NCI-H2107 (cell line): ENCODE measurements around the gene SPSB1.

ENCODE experiments used
- DNase-seq: peaks from one replicate; lab custom pipeline; 2025; lab: John Stamatoyannopoulos, UW

The SPSB1 gene

DNA sequence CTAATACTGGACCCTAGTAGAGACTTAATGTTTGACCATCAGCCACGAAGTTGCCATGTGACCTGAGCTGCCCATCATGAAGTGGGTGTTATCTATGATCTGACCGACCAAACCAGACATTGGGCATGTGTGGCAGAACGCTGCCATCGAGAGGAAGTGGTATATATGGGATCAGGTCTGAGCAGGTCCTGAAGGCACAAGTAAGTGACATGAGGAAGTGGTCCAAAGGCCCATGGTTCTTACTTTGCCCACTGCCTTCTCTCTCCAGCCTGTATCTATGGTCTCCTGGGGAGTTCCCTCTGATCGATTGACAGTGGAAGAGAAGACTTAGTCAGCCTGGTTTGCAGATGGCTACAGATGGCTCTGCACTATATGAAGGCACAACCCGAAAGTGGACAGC lies 7.9 kb downstream of the SPSB1 start:
- no peak for DNase-seq

DNA sequence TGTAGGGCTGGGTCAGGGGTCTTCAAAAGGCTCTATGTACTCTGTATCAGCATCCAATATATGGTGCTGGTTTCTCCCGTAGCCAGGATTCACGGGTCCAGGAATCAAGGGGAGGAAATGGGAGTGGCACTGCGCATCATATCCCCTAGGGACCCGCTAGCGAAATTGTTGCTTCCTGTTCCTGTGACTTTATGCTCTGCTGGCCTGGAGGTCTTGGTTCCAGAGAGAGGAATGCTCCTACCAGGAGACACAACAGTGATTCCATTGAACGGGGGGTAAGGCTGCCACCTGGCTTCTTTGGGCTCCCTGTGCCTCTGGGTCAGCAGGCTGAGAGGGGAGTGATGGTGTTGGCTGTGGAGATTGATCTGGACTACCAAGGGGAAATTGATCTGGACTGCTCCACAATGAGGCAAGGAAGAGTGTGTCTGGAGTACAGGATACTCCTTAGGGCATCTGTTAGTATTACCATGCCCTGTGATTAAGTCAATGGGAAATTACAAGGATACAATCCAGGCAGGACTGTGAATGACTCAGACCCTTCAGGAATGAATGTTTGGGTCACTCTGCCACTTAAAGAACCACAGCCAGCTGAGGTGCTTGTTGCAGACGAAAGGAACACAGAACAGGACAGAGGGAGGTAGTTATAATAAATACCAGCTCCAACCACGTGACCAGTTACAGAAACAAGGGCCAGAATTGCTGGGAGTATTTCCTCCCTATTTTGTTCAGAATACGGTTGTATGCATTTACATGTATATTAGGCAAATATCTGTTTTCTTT lies 10.2 kb downstream of the SPSB1 start:
- no peak for DNase-seq

DNA sequence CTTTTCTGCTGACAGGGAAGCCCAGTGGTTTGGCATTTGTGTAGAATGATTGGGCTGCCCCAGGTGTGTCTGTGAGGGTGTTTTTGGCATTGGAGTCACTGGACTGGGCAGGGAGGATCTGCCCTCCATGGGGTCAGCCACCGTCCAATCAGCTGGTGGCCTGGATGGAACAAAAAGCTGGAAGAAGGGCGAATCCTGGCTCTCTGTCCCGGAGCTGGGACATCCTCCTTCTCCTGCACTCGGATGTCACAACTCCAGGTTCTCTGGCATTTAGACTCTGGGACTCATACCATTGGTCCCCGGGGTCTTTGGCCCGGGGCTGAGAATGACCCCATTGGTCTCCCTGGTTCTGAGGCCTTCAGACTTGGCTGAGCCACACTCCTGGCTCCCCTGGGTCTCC lies 11.2 kb downstream of the SPSB1 start:
- no peak for DNase-seq

DNA sequence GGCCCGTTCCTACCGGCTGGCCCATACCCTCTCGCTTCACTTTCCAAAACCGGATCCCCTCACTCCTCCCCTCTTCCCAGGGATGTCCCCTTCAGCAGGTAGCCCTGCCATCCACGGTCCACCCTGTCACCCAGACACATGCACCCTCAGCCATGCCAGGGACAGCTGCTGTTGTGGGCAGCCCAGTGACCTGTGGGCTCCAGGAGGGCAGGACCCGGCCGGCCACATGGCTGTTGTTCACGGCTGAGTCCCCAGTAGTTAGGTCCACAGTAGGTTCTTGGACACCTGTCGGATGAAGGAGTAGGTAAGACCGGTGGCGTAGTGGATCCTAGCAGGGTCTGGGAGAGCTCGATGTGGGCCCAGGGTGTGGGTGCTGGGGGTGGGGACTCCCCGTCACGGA lies 12.5 kb downstream of the SPSB1 start:
- DNase-seq: no peak

DNA sequence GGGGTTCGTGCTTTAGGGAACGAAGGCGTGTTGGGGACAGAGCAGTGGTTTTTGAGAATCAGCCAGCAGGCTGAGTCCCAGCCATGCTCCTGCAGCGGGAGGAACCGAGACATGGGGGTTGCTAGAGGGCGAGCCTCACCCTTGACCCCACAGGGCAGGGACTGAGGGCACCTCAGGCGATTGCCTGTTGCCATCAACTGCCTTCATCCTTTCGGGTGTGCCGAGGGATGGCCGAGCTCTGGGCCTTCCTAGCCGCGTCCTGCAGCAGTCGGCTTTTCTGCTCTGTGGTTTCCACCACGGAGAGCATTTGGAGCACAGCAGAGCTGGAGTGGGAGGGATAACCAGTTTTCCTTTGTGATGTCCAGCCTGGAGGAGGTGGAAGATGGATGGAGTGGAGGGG lies 13.3 kb downstream of the SPSB1 start:
- no peak for DNase-seq

DNA sequence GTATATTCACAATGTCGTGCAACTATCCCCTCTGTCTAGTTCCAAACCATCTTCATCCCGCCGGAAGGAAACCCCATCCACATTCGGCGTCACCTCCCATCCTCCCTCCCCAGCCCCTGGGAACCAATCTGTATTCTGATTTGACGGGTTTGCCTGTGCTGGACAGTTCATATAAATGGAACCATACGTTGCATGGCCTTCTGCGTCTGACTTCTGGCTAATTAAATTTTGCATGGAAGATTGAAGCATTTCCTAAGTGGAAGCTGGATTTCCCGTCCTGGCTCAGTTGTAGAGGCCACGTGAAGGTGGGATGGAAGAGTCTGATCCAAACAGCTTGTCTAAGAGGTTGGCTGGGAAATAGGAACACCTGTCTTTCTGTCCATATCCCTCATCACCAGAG lies 14.6 kb downstream of the SPSB1 start:
- no peak for DNase-seq

DNA sequence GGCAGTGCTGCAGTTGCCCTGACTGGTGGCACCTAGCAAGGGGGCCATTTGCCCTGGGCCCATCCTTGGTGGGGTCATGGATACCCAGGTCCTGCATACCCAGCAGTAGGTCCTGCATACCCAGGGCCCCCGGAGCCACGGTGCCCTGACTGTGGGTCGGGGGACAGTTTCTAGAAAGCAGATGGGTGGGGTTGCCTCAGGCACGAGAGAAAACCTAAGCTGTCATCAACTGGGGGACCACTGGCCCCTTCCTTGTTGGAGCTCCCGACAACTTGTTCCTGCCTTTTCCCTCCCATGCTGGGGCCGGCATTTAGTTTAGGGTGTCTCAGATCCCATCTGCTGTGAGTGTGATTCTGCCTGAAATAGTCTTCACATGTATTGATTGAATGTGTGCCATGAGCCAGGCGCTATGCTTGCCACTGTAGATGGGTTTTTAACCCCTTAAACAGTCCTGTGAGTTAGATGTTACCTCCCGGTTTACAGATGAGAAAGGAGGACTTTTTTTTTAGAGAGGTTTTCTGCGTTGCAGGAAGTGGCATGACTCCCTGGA lies 15.6 kb downstream of the SPSB1 start:
- DNase-seq: no peak

DNA sequence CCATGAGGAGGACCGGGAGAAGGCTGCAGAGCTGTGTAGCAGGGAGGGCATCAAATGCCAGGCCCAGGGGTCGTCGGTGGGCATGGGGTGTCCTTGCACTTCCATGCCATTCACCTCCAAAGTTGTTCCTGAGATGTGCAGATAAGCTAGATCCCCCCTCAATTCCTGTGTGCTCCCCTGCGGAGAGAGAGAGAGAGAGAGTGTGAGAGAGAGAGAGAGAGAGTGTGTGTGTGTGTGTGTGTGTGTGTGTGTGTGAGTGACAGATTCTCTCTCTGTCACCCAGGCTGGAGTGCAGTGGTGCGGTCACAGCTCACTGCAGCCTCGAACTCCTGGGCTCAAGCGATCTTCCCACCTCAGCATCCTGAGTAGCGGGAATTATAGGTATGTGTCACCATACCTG lies 16.4 kb downstream of the SPSB1 start:
- no peak for DNase-seq

DNA sequence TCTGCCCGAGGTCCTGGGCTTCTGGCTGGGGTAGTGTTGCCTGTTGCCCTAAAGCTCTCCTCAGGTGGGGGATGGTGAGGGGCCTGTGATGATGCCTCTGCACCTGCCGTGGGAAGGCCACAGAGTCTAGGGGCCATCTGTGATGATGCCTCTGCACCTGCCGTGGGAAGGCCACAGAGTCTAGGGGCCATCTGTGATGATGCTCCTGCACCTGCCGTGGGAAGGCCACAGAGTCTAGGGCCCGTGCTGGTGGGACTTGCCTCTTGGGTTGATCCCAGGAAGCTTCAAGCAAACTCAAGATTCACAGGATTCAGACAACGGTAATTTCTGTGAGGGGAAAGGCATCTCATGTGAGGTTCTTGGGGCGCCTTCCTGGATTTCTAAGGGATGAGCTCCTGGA lies 17.3 kb downstream of the SPSB1 start:
- no peak for DNase-seq

DNA sequence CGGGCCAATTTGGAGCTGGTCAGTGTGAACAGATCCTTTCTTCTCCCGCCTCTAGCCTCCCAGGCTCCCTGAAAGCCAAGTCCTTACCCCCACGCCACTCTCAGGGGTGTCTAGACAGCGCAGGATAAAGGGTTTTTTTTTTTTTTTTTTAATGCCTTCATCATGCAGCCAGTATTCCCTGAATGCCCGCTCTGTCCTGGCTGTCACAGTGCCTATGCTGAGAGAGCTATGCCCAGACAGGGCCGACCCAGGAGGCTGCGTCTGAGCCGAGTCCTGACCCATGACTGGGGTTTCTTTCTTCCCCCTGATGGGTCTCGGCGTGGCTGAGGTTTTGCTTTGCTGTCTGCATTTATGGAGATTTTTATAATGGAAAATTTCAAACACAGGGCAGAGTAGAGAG lies 18.3 kb downstream of the SPSB1 start:
- DNase-seq: no peak

DNA sequence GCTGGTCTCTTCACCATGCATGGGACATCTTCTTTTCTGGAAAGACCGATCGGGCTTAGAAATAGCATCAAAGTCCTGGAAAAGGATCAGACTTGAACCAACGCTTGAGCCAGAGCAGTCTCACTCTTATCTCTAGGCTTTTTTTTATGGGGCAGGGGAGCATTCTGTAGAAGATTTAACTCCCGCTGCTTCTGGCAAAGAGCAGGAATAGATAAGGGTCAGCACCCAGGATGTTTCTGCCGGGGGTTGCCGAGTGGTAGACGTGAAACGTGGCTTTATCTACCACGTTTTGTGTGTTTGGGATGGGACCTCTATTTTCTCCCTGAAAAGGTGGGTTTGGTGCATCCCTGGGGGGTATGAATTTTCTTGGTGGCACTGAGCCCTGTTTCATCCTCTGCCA lies 18.8 kb downstream of the SPSB1 start:
- no peak for DNase-seq

DNA sequence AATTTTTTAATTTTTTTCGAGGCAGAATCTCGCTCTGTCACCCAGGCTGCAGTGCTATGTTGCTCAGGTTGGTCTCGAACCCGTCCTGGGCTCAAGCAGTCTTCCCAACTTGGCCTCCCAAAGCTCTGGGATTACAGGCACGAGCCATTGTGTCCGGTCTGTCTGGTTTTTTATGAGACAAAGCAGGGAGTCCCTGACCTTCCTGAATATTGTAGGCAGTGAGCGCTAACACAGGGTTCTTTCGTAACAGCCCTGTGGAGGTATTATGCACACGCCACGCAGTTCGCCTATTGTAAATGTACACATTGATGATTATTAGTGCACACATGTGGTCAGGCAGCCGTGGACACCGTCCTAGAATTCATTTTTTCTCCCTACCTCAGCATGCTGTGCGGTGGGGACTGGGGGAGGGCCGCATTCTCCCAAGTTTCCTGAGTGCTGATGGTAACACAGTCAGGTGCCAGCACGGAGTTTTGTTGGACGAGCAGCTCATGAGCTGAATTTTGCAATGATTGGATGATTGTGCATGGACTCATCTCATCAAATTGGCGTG lies 19.6 kb downstream of the SPSB1 start:
- no peak for DNase-seq

DNA sequence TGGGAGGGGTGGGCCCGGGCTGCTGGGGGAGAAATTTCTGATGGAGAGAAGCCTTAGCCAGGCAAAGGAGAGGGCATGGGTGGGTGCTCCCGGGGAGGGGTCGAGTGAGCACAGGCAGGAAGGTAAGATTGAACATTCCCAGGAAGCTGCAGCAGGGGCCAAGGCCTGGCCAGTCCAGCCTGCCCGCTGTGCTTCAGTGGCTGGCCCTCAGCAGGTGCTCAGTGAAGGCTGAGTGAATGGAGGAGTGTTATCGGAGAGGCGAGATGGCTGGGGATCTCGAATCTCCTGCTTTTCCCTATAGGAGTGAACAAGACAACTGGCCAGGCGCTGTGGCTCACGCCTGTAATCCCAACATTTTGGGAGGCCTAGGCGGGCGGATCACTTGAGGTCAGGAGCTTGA lies 20.9 kb downstream of the SPSB1 start:
- DNase-seq: no peak

DNA sequence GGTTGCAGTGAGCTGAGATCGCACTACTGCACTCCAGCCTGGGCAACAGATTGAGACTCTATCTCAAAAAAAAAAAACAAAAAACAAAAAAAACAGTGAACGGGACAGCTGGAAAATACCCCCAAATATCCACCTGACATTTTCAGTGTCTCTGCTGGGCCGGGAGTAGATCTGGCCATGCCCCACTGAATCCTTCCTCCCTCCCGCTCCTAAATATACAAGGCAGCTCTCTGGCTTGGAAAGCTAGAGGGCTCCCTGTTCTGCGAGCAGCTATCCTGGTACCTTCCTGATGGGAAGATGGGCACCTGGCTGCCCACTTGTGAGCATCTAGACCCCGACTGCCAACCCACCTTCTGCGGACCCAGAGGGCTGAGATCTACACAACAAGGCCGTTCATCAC lies 21.4 kb downstream of the SPSB1 start:
- no peak for DNase-seq

DNA sequence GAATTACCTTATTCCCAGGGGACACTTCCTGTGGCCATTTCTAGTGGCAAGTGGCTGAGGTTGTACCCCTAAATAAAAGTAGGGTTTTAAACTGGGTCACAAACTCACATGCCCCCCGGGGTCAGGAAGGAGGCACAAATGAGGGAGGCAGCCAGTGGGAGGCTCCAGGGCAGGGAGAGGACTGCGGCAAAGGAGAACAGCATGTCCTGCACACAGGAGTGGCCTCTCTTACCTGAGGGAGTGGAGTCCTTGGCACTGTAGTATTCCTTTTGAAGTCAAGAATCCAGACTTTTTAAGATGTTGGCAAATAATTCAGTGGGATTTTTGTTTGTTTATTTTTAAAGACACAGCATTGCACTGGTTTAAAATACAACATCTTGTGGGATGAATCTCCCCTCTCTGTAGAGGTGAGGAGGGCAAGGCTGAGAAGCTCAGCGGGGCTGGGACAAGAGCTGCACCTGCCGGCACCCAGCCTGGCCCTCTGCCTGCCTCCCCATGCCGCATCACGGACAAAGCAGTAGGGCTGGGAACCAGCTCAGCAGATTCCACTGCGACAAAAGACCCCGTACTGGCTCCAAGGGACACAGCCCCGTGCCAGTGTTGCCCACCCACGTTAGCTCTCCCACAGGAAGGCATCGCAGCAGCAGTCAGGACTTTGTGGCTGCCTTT lies 22.2 kb downstream of the SPSB1 start:
- no peak for DNase-seq

DNA sequence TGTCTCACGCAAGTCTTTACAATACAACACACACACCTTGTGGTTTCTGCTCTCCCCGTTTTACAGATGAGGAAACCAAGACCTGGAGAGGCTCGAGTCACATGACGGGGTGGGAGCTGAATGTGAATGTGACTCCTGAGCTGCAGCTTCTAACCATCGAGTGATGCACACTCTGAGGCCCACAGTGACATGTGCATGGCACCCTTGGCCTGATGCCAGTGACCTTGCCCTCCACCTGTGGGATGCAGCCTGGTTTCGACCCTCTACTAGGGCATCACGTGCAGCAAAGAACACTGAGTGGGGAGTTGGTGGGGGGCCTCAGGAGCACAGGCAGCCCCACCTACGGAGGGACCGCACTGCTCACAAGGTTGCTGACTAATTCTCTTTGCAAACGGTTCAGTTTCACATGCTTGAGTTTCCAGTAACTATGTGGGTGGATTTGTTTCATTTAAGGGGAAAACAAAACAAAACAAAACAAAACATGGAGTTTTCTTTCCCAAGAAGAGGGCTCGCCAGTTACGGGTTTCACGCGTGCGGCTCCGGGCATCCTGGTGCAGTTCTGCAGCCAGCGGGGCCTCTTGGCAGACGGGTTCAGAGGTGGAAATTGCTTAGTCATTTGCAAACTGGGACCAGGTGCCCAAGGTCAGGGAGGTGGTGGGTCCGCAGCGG lies 22.9 kb downstream of the SPSB1 start:
- DNase-seq: no peak

DNA sequence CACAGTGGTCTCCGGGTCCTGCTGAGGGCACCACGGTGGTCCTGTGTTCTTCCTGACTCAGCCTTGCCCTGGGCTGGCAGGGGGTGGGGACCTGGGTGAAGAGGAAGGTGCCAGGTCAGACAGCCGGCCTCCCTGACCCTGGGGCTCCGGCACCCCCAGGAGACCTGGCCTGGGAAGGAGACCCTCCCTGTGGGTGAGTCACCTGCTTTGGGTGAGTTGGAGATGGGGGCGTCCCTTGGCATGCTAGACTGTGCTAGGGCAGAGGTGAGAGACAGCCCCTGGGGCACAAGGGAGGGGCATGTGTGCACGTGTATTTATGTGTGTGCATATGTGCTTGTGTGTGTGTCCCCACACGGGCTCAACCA lies 23.4 kb downstream of the SPSB1 start:
- DNase-seq: no peak

DNA sequence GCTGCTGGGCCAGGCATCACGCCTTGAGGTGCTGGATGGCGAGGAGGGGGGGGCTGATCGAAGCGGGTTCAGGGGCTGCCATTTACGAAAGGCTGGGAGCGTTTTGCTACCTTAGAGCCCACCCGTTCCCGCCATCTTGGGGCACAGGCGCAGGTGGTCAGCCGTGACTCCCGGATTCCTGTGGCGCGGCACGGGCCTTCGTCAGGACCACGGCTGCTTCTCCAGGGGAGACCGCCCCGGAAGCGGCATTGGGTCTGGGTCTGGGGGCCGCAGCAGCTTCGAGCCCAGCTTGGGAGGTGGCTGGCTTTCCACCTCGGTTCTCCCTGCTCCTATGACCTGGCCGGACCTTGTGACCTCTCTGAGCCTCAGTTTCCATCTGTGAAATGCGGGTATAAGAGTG lies 23.8 kb downstream of the SPSB1 start:
- no peak for DNase-seq

DNA sequence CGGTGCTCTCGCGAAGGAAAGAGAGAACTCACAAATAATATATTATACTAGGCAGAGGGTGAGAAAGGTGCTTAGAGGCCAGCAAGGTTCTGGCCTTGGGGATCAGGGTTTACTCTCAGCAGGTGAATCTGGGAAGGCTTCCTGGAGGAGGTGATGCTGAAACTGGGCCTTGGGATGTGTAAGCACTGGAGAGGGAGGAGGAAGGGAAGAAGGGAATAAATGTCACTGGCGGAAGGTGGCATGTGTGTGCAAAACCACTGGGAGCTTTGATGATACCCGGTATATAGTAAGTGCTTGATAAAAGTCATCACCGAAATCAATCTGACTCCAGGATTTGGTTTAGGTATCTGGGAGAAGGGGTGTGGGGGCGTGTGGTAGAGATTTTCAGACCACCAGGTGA lies 24.4 kb downstream of the SPSB1 start:
- DNase-seq: no peak

DNA sequence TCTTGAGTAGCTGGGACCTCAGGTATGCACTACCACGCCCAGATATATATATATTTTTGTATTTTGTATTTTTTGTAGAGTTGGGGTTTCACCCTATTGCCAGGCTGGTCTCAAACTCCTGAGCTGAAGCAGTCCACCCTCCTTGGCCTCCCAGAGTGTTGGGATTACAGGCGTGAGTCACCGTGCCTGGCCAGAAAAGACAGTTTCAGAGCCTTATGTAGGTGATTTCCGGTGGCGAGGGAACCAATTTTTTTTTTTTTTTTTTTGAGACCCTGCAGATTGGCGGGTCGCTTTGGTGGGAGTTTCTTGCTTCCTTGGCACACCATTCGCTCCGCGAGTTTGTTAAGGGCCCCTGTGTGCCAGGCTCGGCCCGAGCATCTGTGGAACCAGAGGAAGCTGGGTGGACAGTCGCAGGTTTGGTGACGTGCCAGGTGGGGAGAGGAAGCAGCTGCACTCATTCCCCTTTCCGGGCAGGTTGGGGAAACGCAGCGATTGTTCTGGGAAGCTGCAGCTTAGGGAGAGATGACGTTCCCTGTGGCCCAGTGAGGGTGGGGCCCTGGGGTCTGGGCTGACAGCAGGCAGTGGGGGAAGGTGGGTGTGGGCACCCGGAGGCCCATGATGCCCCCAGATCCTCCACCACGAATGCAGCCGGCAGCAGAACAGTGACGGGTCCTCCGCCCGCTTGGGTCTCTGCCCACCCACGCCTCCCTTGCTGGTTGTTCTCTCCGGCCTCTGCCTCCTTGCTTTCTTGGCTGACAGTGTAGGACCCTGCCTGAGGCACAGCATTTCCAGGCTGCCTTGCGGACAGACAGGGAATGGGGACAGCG lies 25.1 kb downstream of the SPSB1 start:
- no peak for DNase-seq

DNA sequence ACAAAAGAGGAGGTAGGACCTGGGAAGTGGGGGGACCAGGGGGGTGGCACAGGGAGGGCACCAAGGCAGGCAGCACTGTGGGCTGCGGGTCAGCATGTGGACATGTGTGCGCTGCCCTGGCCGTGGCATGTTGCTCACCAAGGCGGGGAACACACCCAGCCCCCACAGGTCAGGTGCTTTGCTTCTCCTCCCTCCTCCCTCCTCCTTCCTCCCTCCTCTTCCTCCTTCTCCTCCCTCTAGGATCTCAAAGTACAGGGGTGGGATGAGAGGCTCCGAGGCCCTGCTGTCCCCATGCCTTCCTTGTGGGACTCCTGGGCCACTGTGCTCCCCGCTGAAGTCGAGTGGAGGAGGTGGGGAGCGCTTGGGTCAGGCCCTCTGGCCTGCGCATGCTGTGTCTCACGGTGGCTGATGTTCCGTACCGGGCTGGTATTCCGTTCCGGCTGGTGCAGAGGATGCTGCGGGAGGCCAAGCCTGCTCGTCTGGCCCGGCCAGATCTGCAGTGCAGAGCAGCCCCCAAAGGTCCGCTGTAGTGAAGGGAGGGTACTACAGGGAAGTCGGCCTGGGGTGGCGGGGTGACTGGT lies 26.6 kb downstream of the SPSB1 start:
- no peak for DNase-seq
